Transverse colon (tissue), 4 donors: ENCODE measurements around the gene SCTR.

Experiments
- CTCF ChIP-seq, 5 experiments: fragments of 200-600 bp in 3 of 5; fragments of 450-650 bp in 2 of 5; sonication (generic) in 3 of 5; IDR thresholded peaks; 1 replicate in 2 of 5; 2 replicates in 3 of 5; pipeline ENCODE4 v1.5.1; 2016 to 2017; ENCODE audit warnings: antibody characterized with exemption in 5 of 5, inconsistent platforms in 3 of 5, mild to moderate bottlenecking in 2 of 5, moderate library complexity in 1 of 5
- EP300 ChIP-seq: sonication (generic); formaldehyde crosslinking; IDR thresholded peaks from one replicate; pipeline ENCODE4 v1.6.1; 2017; ENCODE audit warnings: antibody characterized with exemption, low read depth
- POLR2A ChIP-seq: fragments of 450-650 bp; IDR thresholded peaks from one replicate; pipeline ENCODE4 v1.6.1; 2016; ENCODE audit warnings: antibody characterized with exemption, mild to moderate bottlenecking, moderate library complexity
- POLR2AphosphoS5 ChIP-seq, 3 donors: sonication (generic); formaldehyde crosslinking; IDR thresholded peaks; one replicate each; pipeline ENCODE4 v1.6.1; 2016; ENCODE audit warnings: antibody characterized with exemption in 3 of 3

- TF ChIP-seq CTCF (IDR thresholded peaks at IDR 0.05) (no peak), POLR2A (no peak), POLR2AphosphoS5 (IDR thresholded peaks at IDR 0.05) (no peak), EP300 (no peak)
Observed at GRCh38 chr2:119567292-119567691, 43.0 kb upstream of the SCTR start.
